KOPT-K1 (cell line): ENCODE results near the gene C22orf15.

ENCODE experiments used
- H3K27ac ChIP-seq: fragments of 200-600 bp; sonication (generic); 2 replicates; pipeline ENCODE4 v1.5.1; 2016; ENCODE audit warnings: antibody characterized with exemption, mild to moderate bottlenecking, low read depth, low read length; ENCODE audit not compliant: poor library complexity, severe bottlenecking
- H3K36me3 ChIP-seq: fragments of 200-600 bp; sonication (generic); 2 replicates; pipeline ENCODE4 v1.5.1; 2017; ENCODE audit warnings: antibody characterized with exemption, mild to moderate bottlenecking, low read length, moderate library complexity; ENCODE audit not compliant: insufficient read depth
- H3K9me3 ChIP-seq: fragments of 200-600 bp; sonication (generic); 2 replicates; pipeline ENCODE4 v1.5.1; 2017; ENCODE audit warnings: antibody characterized with exemption, low read length, mild to moderate bottlenecking; ENCODE audit not compliant: insufficient read depth, poor library complexity, severe bottlenecking

C22orf15 gene

GRCh38 chr22:23804781-23805291 is 42.0 kb downstream of the C22orf15 start:
- no peak overlapping the region for H3K27ac ChIP-seq

DNA sequence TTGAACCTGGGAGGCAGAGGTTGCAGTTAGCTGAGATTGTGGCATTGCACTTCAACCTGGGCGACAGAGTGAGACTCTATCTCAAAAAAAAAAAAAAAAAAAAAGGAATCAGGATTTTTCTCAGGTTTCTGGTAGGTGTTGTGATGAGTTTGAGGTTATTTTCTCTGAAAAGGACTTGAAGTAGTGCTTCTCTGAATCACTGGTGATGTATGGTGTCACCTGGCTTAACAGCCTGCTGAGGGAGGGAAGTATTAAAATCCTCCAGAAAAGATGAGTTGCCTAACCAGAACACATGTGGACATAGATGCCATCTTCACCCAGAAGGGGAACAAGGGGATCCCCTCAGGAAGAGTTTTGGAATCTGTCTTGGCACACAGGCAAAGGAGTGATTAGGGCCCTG is 44.0 kb downstream of the C22orf15 start:
- Histone ChIP-seq H3K36me3 (peaks cover 85% of the 10 kb centered on the region), H3K27ac (no peak overlapping the region), H3K9me3 (no peaks in the 10 kb centered on the region)

More at GRCh38 chr22:23804781-23805291, 42.0 kb downstream of the C22orf15 start:
- Histone ChIP-seq H3K36me3 (peaks cover 86% of the 10 kb centered on the region), H3K9me3 (no peaks in the 10 kb centered on the region)

- peaks cover 82% of the 10 kb centered on the region for H3K36me3 ChIP-seq
Observed at GRCh38 chr22:23812378-23812777, 49.6 kb downstream of the C22orf15 start.

More at GRCh38 chr22:23812378-23812777, 49.6 kb downstream of the C22orf15 start:
- Histone ChIP-seq H3K9me3 (no peaks in the 10 kb centered on the region), H3K27ac (no peak overlapping the region)
